Measurements from ENCODE around the gene ACR.
A peak's percentile ranks its signal among the peaks of the same experiment; 100 is the strongest.

Gene ACR

DNA sequence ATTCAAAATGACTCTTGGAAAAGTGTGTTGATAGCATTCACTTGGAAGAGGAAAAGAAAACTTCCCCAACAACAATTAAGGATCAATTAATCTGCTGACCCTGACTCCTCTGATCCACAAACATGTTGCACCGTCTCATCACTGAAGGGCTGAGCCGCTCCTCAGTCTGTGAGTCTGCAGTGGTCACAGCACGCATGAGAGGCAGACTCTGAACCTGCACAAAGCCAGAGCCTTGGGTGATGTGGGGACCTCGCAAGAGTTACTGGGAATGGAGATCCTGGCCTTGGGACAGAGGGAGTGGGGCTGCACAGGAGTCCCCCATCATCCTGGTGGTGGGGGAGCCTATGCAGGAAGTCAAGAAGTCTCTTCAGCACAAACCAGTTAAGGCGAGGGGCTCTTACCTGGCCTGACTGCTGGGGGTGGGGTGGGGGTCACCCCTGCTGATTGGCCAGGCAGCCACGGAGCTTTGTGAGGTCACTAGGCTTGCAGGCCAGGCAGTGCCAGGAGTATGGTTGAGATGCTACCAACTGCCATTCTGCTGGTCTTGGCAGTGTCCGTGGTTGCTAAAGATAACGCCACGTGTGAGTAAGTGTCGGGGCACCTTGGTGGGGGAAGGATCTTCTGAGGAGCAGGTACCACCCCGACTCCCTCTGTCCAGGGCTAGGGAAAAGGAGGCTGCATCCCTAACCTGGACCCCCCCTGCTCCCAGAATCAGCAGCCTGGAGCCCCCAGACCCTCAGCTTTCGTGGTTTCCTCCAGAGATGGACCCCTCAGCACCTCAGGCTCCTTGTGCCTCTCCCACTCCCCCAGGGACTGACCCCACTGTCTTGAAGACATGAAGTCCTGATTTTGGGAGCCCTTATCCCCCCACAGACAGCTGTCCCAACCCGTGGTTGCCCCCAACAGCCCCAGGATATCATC lies at the start of gene ACR:
TSS of gene ACR (plus strand) at position 477 of the 921 bp plus-strand sequence. CDS start at position 509, 32 bp downstream.
- no peak for DNase-seq

- DNase-seq = no peak
Observed at GRCh38 chr22:50688448-50688847, 49.6 kb upstream of the ACR start.

GRCh38 chr22:50691521-50691920 lies 46.5 kb upstream of the ACR start:
- peak in 3 of 6 experiments; percentile 19 to 27 (median 21) for DNase-seq

DNA sequence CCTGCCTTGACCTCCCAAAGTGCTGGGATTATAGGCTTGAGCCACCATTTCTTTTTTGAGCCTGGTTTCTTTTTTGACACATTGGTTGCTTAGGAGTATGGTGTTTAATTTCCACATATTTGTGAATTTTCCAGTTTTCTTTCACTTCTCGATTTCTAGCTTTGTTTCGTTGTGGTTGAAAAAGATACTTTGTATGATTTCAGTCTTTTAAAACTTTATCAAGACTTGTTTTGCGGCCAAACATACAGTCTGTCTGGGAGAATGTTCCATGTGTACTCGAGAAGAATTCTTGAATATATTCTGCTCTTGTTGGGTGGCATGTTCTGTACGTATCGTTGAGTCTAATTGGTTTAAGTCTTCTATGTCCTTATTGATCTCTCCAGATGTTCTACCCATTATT lies 44.5 kb upstream of the ACR start:
- DNase-seq = no peak

DNA sequence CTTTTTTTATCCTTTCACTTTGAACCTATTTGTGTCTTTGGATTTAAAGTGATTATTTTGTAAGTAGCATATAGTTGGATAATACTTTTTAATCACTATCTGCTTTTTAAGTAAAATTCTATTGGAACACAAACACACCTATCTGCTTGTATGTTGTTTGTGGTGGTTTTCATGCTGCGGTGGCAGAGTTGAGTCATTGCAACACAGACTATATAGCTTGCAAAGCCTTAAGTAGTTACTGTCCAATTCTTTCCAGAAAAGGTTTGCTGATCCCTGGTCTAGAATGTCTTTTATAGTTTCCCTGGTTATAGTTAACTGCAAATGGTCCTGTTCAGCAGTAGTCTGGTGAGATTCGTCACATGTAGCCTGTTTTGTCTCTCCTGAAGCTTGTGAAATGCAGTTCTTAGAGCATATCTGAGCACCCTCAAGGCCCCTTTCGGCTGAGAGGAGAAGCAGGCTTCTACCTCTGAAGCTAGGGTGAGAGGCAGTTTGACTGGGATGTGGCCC lies 43.9 kb upstream of the ACR start:
- DNase-seq = no peak

DNA sequence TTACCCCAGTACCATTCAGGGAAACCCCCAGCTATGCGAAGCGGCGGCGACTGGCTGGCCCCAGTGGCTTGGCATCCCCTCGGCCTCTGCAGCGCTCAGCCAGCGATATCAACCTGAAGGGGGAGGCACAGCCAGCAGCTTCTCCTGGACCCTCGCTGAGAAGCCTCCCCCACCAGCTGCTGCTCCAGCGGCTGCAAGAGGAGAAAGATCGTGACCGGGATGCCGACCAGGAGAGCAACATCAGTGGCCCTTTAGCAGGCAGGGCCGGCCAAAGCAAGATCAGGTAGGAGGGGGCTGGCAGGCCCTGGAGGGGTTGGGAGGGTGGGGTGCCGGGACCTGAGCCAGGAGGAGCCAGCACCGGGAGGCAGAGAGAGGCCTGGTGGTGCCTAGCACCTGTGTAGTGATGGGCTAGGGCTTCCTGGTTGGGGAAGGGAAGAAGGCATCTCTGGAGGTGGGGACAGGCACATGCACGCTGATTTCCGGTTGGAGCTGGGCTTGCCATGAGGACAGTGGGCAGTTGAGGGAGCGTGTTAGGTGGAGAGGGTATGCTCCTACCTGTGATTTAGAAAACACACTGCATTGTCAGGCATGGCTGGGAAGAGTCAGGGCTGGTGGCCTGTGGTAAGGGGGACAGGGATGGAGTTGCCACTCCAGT lies 43.1 kb upstream of the ACR start:
- no peak for DNase-seq

DNA sequence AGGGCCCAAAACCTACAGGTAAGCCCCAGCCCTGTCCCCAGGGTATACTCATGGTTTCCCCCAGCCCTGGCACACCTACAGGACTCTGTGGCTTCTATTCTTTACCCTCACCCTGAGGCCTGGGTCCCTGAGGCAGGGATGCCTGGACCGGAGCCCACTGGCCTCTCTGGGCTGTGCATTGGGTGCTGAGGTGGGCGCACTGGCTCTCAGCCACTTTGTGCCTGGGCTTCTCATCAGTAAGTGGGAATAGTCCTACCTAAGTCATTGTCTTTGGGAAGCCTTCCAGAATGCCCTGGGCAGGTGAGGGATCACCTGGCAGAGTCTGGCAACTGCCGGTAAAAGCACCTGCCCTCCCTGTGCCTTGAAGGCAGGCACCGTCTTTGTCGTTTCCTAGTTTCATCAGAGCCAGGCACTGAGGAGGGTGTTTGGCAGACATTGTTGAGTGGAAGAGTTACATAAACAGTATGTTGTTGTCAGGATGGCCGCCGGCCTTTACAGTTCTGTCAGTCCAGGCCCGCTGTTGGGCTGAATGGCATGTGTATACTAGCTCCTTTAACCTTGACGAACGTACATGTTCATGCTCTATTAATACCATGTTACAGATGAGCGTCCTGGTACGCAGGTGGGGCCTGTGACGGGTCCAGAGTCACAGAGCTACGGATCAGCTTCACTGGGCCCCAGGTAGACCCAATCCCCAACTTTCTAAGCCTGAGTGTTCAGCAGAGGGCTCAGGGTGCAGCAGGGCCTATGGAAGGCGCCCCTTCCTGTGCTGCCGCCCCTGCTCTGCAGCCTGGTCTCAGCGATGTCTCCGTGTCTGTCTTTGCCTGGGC lies 42.4 kb upstream of the ACR start:
- no peak for DNase-seq

- DNase-seq = no peak
Observed at GRCh38 chr22:50696251-50696798, 41.7 kb upstream of the ACR start.

DNA sequence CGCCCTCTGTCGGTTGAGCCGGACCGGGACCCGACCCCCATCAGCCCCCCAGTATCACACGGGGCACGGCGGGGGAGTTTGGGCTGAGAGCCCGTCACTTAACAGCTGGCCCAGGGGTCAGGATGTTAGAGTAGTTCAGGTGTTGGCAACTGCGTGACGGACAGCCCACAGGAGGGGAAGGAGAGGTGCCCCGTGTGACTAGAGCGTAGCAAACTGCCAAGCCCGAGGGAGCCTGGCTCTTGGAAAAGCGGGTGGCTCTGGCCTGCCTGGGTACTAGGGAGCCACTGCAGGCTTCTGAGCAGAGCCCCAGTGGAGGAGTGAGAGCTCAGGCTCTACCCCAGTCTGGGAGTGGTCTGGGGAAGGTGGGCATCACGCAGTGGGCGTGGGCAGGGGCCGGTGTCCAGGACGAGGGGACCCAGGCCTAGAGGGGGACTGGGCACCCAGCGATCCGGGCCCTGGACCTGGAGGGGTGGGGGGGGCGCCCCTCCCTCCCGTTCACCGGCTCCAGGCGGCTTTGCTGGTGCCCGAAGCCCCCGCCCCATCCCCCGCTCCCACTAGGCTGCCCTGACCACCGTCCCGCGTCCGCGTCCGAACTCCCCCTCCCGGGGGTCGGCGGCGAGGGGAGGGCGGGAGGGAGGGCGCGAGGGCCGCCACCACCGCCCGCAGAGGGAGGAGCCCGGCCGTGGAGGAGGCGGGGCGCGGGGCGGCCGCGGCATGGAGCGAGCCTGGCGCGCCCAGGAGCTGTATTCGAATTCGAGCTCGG lies 41.0 kb upstream of the ACR start:
- DNase-seq = no peak

DNA sequence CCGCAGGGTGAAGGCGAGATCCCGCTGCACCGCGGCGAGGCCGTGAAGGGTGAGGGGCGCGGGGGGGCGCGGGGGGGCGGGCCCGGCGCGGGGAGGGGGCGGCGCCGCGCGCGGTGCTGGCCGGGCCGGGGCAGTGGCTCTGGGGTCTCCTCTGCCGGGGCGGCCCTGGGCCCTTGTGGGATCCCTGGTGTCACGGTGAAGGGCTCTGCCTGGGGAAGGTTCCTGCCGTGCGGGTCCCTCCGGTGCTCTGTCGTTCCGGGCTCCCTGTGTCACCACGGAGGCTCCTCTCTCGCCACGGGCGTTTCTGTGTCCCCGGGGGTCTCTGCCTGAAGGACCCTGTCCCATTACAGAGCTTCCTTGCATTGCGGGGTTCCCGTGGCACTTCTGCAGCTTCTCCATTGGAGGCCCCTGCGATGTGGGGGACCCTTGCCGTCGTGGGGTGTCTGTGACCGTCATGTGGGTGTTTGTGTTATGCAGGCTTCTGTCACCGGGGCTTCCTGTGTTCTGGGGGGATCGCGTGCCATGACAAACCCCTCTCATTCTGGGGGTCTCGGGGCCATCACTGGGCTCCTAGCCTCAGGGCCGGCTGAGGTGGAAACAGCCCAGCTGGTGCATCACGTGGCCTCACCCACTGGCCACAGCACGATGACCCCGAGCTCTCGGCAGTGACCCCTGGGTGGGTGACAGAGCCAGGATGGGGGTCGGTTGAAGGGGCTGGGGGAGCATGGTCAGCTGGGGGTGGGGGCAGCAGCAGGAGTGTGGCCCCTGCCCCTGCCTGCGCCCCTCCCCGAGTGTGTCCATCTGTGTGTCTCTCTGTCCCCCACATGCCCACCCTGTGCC lies 40.1 kb upstream of the ACR start:
- DNase-seq = no peak

GRCh38 chr22:50698546-50698945 lies 39.5 kb upstream of the ACR start:
- no peak for DNase-seq

DNA sequence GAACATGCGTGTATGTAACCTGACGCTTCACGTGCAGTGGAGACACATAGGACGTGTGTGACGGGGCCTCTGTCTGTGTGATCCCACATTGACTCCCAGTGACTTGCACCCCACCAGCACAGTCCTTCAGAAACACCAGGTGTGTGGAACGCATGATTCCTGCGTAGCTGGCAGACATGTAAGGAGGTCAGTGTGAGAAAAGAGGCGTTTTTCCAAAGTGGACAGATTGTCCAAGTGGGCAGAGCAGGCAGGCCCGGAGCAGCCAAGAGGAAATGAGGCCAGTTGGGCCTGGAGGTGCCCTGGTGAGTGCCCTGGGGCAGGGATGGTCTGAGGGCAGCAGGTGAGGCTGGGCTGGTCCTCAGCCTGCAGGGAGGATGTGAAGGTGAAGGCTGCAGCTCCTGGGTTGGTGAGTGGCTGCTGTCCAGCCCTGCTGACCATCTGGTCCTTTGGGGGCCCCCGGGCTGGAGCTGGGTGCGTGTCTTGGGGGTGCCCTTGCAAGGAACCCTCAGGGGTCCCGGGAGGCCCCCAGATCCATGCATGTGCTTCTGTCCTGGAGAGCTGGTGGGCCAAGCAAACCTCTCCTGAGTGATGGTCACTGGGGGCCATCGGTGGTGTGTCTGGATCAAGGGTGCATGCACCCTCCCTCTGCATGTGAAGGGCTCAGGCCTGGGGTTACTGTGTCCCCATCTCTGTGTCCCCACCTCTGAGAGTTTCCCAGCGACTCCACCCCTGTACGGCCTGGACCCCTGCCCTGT lies 38.8 kb upstream of the ACR start:
- no peak for DNase-seq

GRCh38 chr22:50699756-50700386 lies 38.1 kb upstream of the ACR start:
- DNase-seq = no peak

DNA sequence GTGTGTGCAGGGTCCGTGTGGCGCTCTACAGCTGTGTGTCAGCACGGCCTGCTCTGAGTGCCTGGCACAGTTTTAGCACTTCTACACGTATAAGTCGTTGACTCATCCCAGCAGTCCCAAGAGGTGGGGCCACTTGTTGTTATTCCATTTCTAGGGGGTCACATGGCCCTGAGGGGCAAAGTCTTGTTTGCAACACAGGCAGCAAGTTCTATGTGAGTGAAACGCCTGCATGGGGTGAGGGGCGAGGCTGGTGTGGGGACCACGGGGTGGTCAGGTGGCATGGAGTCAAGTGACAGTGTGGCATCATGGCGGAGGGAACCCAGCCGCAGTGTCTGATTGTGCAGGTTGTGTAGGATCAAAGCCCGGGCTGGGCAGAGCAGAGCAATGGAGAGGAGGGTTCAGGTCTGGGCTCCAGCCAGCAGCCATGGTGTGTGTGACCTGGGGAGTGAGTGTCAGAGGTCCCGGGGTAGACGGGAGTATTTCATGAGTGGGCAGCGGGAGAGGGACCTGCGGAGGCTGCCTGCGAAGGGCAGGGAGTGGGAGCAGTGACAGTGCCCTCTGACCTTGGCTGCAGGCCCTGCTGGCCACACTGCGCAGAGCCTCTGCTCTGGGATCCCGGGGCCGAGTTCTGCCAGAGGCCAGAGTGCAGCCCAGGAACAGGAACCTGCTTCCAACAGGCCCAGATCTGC lies 37.5 kb upstream of the ACR start:
- no peak for DNase-seq

- DNase-seq = no peak
Observed at GRCh38 chr22:50701076-50701419, 37.0 kb upstream of the ACR start.

DNA sequence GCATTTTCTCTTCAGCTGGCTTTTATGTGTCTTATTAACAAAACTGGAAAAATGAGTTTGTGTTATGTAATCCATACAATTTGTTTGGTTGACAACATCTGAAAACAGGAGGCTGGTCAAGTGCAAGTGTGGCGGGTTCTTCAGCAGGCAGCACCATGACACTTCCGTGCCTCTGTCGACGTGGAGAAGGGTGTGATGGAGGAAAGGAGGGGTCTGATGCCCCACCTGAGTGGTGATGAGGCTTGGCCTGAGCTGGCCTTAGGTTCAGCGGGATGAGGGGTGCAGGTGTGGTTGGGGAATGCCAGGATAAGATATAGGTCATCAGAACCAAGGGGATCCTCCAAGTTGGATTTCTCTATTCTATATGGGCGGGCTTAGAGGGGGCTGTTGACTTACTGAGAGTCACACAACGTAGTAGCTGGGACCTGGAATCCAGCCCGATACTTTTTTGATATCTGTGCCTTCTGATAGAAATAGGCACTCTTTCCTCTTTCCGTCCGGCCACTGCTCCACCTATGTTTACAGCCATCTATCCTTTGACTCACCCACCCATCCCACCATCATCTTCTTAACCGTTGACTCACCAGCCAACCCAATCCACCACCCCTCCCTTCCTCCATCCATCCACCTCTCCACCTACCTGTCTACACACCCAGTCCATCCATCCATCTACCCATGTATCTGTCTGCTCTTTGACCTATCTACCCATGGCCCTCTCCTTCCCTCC lies 36.4 kb upstream of the ACR start:
- DNase-seq = no peak

- DNase-seq = no peak
Observed at GRCh38 chr22:50702261-50702671, 35.7 kb upstream of the ACR start.

All from stimulated activated naive CD4-positive, alpha-beta T cell (primary cell).